BJ (cell line): ENCODE results near the gene NEURL1B. TPM values are rescaled to one million over a fixed set of nuclear protein-coding genes. Genes with fewer than 3 reads are reported as not detected.
"Not testable (repeated sequence)": the region's sequence is repeated elsewhere in the genome, so short reads cannot be mapped to it uniquely, and the experiment has no call there.

Source experiments
- CTCF ChIA-PET: fragments of 350-600 bp; formaldehyde crosslinking; extraction: SDS; loops from one replicate; lab custom pipeline; 2021; ENCODE audit warnings: antibody characterized with exemption, inconsistent platforms; lab: Yijun Ruan, JAX
- POLR2A ChIA-PET: fragments of 300-600 bp; sonication (Branson Sonifier 250); formaldehyde crosslinking; extraction: SDS; loops from one replicate; lab custom pipeline; 2021; ENCODE audit warnings: antibody characterized with exemption; lab: Charles Lee
- DNase-seq: peaks from one replicate; pipeline ENCODE4 v3.0.0-alpha.2; 2011; ENCODE audit warnings: low read depth
- H3K27me3 ChIP-seq: 2 replicates; pipeline ENCODE4 v1.6.0; 2011; ENCODE audit warnings: low read length; ENCODE audit not compliant: control insufficient read depth, insufficient read depth
- H3K36me3 ChIP-seq: 2 replicates; pipeline ENCODE4 v1.5.1; 2011; ENCODE audit warnings: low read length; ENCODE audit not compliant: control insufficient read depth, insufficient read depth
- H3K4me3 ChIP-seq: 2 replicates; pipeline ENCODE4 v1.5.1; 2011; ENCODE audit warnings: low read depth, mild to moderate bottlenecking, control low read depth, low read length
- CTCF ChIP-seq: IDR thresholded peaks from 2 replicates; pipeline ENCODE4 v1.5.1; 2011; ENCODE audit warnings: low read depth, mild to moderate bottlenecking, control low read depth, inconsistent platforms, low read length, moderate library complexity; ENCODE audit not compliant: insufficient read depth
- polyA plus RNA-seq: library from polyadenylated mRNA; depleted of rRNA; stranded (reverse); fragments of >200 nt; gene quantifications from 2 replicates; pipeline ENCODE4 v1.2.3, GENCODE V29; 2011

NEURL1B gene
- polyA plus RNA-seq, 1 experiment, result 2.3 TPM

- POLR2A ChIA-PET, result no interaction called here
- peak; percentile 82 for TF ChIP-seq CTCF
- CTCF ChIA-PET, result interaction anchor here (0.6 to 11.4 kb wide), 32 partner anchors 9 to 1610 kb away, joined by 3 to 441 read pairs (median 4); partner anchors contain the start of gene BNIP1
- no peak for DNase-seq
- Histone ChIP-seq H3K36me3 (no peaks in the 10 kb centered on the region), H3K4me3 (no peak overlapping the region), H3K27me3 (peaks cover 4% of the 10 kb centered on the region)
Observed at GRCh38 chr5:172707285-172708182, 66.5 kb downstream of the NEURL1B start.

GRCh38 chr5:172708183-172708505, 67.1 kb downstream of the NEURL1B start:
- POLR2A ChIA-PET, result no interaction called here
- no peaks in the 10 kb centered on the region for H3K36me3 ChIP-seq
- TF ChIP-seq CTCF, result no peak
- H3K4me3 ChIP-seq, result no peak overlapping the region
- peaks cover 4% of the 10 kb centered on the region for H3K27me3 ChIP-seq
- DNase-seq, result no peak
- CTCF ChIA-PET, result interaction anchor here (0.7 to 11.4 kb wide), 8 partner anchors 10 to 578 kb away, joined by 3 to 441 read pairs (median 6); no protein-coding TSS in a partner anchor

GRCh38 chr5:172710676-172711075, 69.6 kb downstream of the NEURL1B start:
- no peaks in the 10 kb centered on the region; the same call in 1 of the 2 replicates for H3K27me3 ChIP-seq
- CTCF ChIA-PET, result interaction anchor here (0.6 to 11.4 kb wide), 5 partner anchors 11 to 224 kb away, joined by 3 to 441 read pairs (median 11); no protein-coding TSS in a partner anchor
- no peaks in the 10 kb centered on the region for H3K36me3 ChIP-seq
- H3K4me3 ChIP-seq, result no peak overlapping the region
- POLR2A ChIA-PET, result no interaction called here
- no peak for DNase-seq
- no peak for TF ChIP-seq CTCF

GRCh38 chr5:172711321-172711861, 70.3 kb downstream of the NEURL1B start:
- DNase-seq, H3K27me3 ChIP-seq, H3K4me3 ChIP-seq, H3K36me3 ChIP-seq: not testable (repeated sequence)
- ChIA-PET CTCF (interaction anchor here (0.6 to 11.4 kb wide), 10 partner anchors 11 to 249 kb away, joined by 3 to 441 read pairs (median 4); partner anchors contain the start of genes DUSP1 and RPL26L1), POLR2A (interaction anchor here (0.6 kb wide), 1 partner anchor 242 kb away, joined by 4 read pairs; no protein-coding TSS in a partner anchor)

- ChIA-PET CTCF (interaction anchor here (0.7 to 11.4 kb wide), 22 partner anchors 11 to 580 kb away, joined by 3 to 441 read pairs (median 6); partner anchors contain the start of genes DUSP1 and RPL26L1), POLR2A (no interaction called here)
- no peak for DNase-seq
- TF ChIP-seq CTCF, result no peak
- H3K27me3 ChIP-seq, result no peaks in the 10 kb centered on the region; the same call in 1 of the 2 replicates
- H3K36me3 ChIP-seq, result no peaks in the 10 kb centered on the region
- H3K4me3 ChIP-seq, result no peak overlapping the region
Observed at GRCh38 chr5:172712610-172713009, 71.5 kb downstream of the NEURL1B start.
